HepG2 (cell line): ENCODE data around the gene FOSB. TPM values are rescaled to one million over a fixed set of nuclear protein-coding genes. Genes with fewer than 3 reads are reported as not detected.

Experiments
- ARNT2 ChIP-seq: sonication (generic); formaldehyde crosslinking; IDR thresholded peaks from 2 replicates; pipeline ENCODE4 v1.8.0; 2022; ENCODE audit warnings: mild to moderate bottlenecking, low read depth, missing genetic modification reagents, moderate library complexity
- DDIT3 ChIP-seq: sonication (generic); formaldehyde crosslinking; IDR thresholded peaks from 2 replicates; pipeline ENCODE4 v1.4.0; 2020; ENCODE audit warnings: mild to moderate bottlenecking, missing genetic modification reagents
- FOXA3 ChIP-seq: IDR thresholded peaks from 2 replicates; pipeline ENCODE4 v1.6.1; 2016; ENCODE audit warnings: missing genetic modification reagents, missing compliant biosample characterization
- GABPB1 ChIP-seq: IDR thresholded peaks from 2 replicates; pipeline ENCODE4 v1.6.1; 2016; ENCODE audit warnings: mild to moderate bottlenecking, missing genetic modification reagents, moderate library complexity, missing compliant biosample characterization
- GATAD2A ChIP-seq: IDR thresholded peaks from 2 replicates; pipeline ENCODE4 v1.6.1; 2016
- HBP1 ChIP-seq: IDR thresholded peaks from 2 replicates; pipeline ENCODE4 v1.6.1; 2016; ENCODE audit warnings: low read depth, control low read depth
- JUNB ChIP-seq: sonication (generic); formaldehyde crosslinking; IDR thresholded peaks from 2 replicates; pipeline ENCODE4 v1.8.0; 2022; ENCODE audit warnings: missing genetic modification reagents, mild to moderate bottlenecking, borderline replicate concordance
- LCORL ChIP-seq, 2 experiments: fragments of 450-650 bp in 1 of 2; sonication (generic) in 1 of 2; formaldehyde crosslinking in 1 of 2; IDR thresholded peaks; 2 replicates each; pipeline versions ENCODE4 v1.5.0 to v1.6.1; 2017 to 2020; ENCODE audit warnings: antibody characterized with exemption in 1 of 2, missing genetic modification reagents in 1 of 2
- MAFG ChIP-seq: sonication (generic); formaldehyde crosslinking; IDR thresholded peaks from 2 replicates; pipeline ENCODE4 v1.5.1; 2020; ENCODE audit warnings: mild to moderate bottlenecking, missing genetic modification reagents
- MTF2 ChIP-seq: sonication (generic); formaldehyde crosslinking; IDR thresholded peaks from 2 replicates; pipeline ENCODE4 v1.5.0; 2020; ENCODE audit warnings: missing genetic modification reagents, borderline replicate concordance
- NPAS2 ChIP-seq: sonication (generic); formaldehyde crosslinking; IDR thresholded peaks from 2 replicates; pipeline ENCODE4 v1.8.0; 2022; ENCODE audit warnings: mild to moderate bottlenecking, missing genetic modification reagents, borderline replicate concordance
- PHF21A ChIP-seq: sonication (generic); formaldehyde crosslinking; IDR thresholded peaks from 2 replicates; pipeline ENCODE4 v1.5.0; 2020; ENCODE audit warnings: mild to moderate bottlenecking, missing genetic modification reagents
- PRDM15 ChIP-seq: sonication (generic); formaldehyde crosslinking; IDR thresholded peaks from 2 replicates; pipeline ENCODE4 v1.4.0; 2020; ENCODE audit warnings: missing genetic modification reagents
- RBAK ChIP-seq: sonication (generic); formaldehyde crosslinking; IDR thresholded peaks from 2 replicates; pipeline ENCODE4 v1.5.1; 2020; ENCODE audit warnings: mild to moderate bottlenecking, missing genetic modification reagents
- SRY ChIP-seq: sonication (generic); formaldehyde crosslinking; IDR thresholded peaks from 2 replicates; pipeline ENCODE4 v1.8.0; 2022; ENCODE audit warnings: mild to moderate bottlenecking, missing genetic modification reagents
- TAF15 ChIP-seq: fragments of 200-400 bp; formaldehyde crosslinking; IDR thresholded peaks from one replicate; pipeline ENCODE4 v1.6.1; 2018; ENCODE audit warnings: mild to moderate bottlenecking, low read depth, low read length; ENCODE audit not compliant: poor library complexity, severe bottlenecking
- TBP ChIP-seq: sonication (generic); formaldehyde crosslinking; IDR thresholded peaks from 2 replicates; pipeline ENCODE4 v1.5.0; 2020; ENCODE audit warnings: missing genetic modification reagents
- ZMYM2 ChIP-seq: sonication (generic); formaldehyde crosslinking; IDR thresholded peaks from 2 replicates; pipeline ENCODE4 v1.8.0; 2022; ENCODE audit warnings: mild to moderate bottlenecking, missing genetic modification reagents
- ZNF101 ChIP-seq: sonication (generic); formaldehyde crosslinking; IDR thresholded peaks from 2 replicates; pipeline ENCODE4 v1.4.0; 2020; ENCODE audit warnings: mild to moderate bottlenecking, low read depth, missing genetic modification reagents, borderline replicate concordance
- ZNF432 ChIP-seq: sonication (generic); formaldehyde crosslinking; IDR thresholded peaks from 2 replicates; pipeline ENCODE4 v1.5.0; 2020; ENCODE audit warnings: missing genetic modification reagents, mild to moderate bottlenecking, borderline replicate concordance
- ZNF543 ChIP-seq: sonication (generic); formaldehyde crosslinking; IDR thresholded peaks from 2 replicates; pipeline ENCODE4 v1.4.0; 2020; ENCODE audit warnings: mild to moderate bottlenecking, missing genetic modification reagents
- ZNF549 ChIP-seq: sonication (generic); formaldehyde crosslinking; IDR thresholded peaks from 2 replicates; pipeline ENCODE4 v1.5.0; 2020; ENCODE audit warnings: missing genetic modification reagents
- ZNF570 ChIP-seq: sonication (generic); formaldehyde crosslinking; IDR thresholded peaks from 2 replicates; pipeline ENCODE4 v1.4.0; 2020; ENCODE audit warnings: mild to moderate bottlenecking, missing genetic modification reagents, borderline replicate concordance
- ZNF639 ChIP-seq: conservative IDR thresholded peaks from 2 replicates; pipeline ENCODE4 v1.6.1; 2018; ENCODE audit warnings: missing genetic modification reagents
- ZSCAN9 ChIP-seq: IDR thresholded peaks from 2 replicates; pipeline ENCODE4 v1.6.1; 2016; ENCODE audit warnings: borderline replicate concordance
- polyA plus RNA-seq, 8 experiments: library from polyadenylated mRNA; depleted of rRNA in 3 of 8; stranded (reverse) in 7 of 8; unstranded in 1 of 8; fragments of >200 nt; fragmentation: Illumina TruSeq in 4 of 8; extraction: Trizol in 4 of 8; gene quantifications; 2 replicates each; pipeline versions ENCODE4 v1.2.1 to v1.2.3, GENCODE V29; 2011 to 2016; ENCODE audit warnings: low read depth in 4 of 8, missing spikeins in 1 of 8, mixed read lengths in 1 of 8; ENCODE audit not compliant: insufficient read depth in 1 of 8
- total RNA-seq, 5 experiments: library from RNA; depleted of rRNA; stranded (reverse); fragments of >200 nt; fragmentation: Illumina TruSeq; extraction: Trizol; gene quantifications; 2 replicates each; pipeline ENCODE4 v1.2.3, GENCODE V29; 2016; ENCODE audit warnings: low read depth in 1 of 5

The FOSB gene
- total and polyA plus RNA-seq, 2 of the 13 experiments (the other 11 are each of a cell fraction or from before 2014, with no cell fraction given), result 2.8 to 6.0 TPM

GRCh38 chr19:45506246-45506988, 38.6 kb downstream of the FOSB start (continued):
- peak; percentile 93 for TF ChIP-seq PRDM15 (CRISPR knock-in tag)
- 0 out of 2 replicates have a peak, but pooled peaks have one; percentile 14 for TF ChIP-seq ZNF639 (CRISPR knock-in tag)
- TF ChIP-seq HBP1 (CRISPR knock-in tag), result no peak
- no peak for TF ChIP-seq TBP (CRISPR knock-in tag)
- peak; percentile 80 for TF ChIP-seq GABPB1 (CRISPR knock-in tag)
- no peak for TF ChIP-seq ZSCAN9 (CRISPR knock-in tag)
- no peak for TF ChIP-seq ZNF549 (CRISPR knock-in tag)
- no peak for TF ChIP-seq RBAK
- no peak for TF ChIP-seq MTF2
- no peak for TF ChIP-seq SRY (CRISPR knock-in tag)
- TF ChIP-seq ARNT2 (CRISPR knock-in tag), result no peak
- TF ChIP-seq ZNF543 (CRISPR knock-in tag), result no peak
- TF ChIP-seq MAFG (CRISPR knock-in tag), result no peak
- peak; percentile 64 for TF ChIP-seq PHF21A (CRISPR knock-in tag)
- TF ChIP-seq ZNF570 (CRISPR knock-in tag), result no peak
- TF ChIP-seq GATAD2A (CRISPR knock-in tag), result no peak
- no peak for TF ChIP-seq NPAS2
- TF ChIP-seq DDIT3 (CRISPR knock-in tag), result no peak
- TF ChIP-seq TAF15, result no peak
- no peak for TF ChIP-seq ZNF101 (CRISPR knock-in tag)
- peak; percentile 31 for TF ChIP-seq FOXA3 (CRISPR knock-in tag)
- no peak for TF ChIP-seq JUNB
- 0 out of 2 replicates have a peak, but pooled peaks have one; percentile 25 for TF ChIP-seq ZMYM2
- no peak for TF ChIP-seq ZNF432 (CRISPR knock-in tag)
- no peak for TF ChIP-seq LCORL (IDR thresholded peaks at IDR 0.05)
- 0 out of 2 replicates have a peak, but pooled peaks have one; percentile 61 for TF ChIP-seq LCORL (CRISPR knock-in tag; IDR thresholded peaks at IDR 0.05)
